Neuronal stem cell (in vitro differentiated cells): ENCODE measurements around the gene LAD1.

Experiments used
- DNase-seq: peaks from one replicate; pipeline ENCODE4 v3.0.0-alpha.2; 2013; ENCODE audit warnings: low spot score
- H2AFZ ChIP-seq: one replicate; pipeline ENCODE4 v1.6.1; 2013; ENCODE audit warnings: mild to moderate bottlenecking, low read length, inconsistent platforms
- H2AK5ac ChIP-seq: 2 replicates; pipeline ENCODE4 v1.6.1; 2013; ENCODE audit warnings: low read depth, mild to moderate bottlenecking, inconsistent platforms, low read length, moderate library complexity, mixed read lengths
- H2BK120ac ChIP-seq: 2 replicates; pipeline ENCODE4 v1.6.1; 2013; ENCODE audit warnings: low read depth, mild to moderate bottlenecking, inconsistent platforms, low read length, moderate library complexity, mixed read lengths
- H2BK12ac ChIP-seq: one replicate; pipeline ENCODE4 v1.6.1; 2013; ENCODE audit warnings: low read length, inconsistent platforms
- H2BK15ac ChIP-seq: 2 replicates; pipeline ENCODE4 v1.6.1; 2013; ENCODE audit warnings: mild to moderate bottlenecking, low read length, inconsistent platforms, mixed read lengths
- H2BK5ac ChIP-seq: one replicate; pipeline ENCODE4 v1.6.1; 2013; ENCODE audit warnings: inconsistent platforms, mild to moderate bottlenecking, low read length, moderate library complexity
- H3K14ac ChIP-seq: one replicate; pipeline ENCODE4 v1.6.1; 2013; ENCODE audit warnings: low read length, inconsistent platforms
- H3K18ac ChIP-seq: 2 replicates; pipeline ENCODE4 v1.6.1; 2013; ENCODE audit warnings: low read length, inconsistent platforms
- H3K23ac ChIP-seq: 2 replicates; pipeline ENCODE4 v1.6.1; 2013; ENCODE audit warnings: low read depth, mild to moderate bottlenecking, mixed read lengths, low read length, inconsistent platforms; ENCODE audit not compliant: poor library complexity
- H3K27ac ChIP-seq: replicated peaks from 3 replicates; pipeline ENCODE4 v1.5.1; 2013; ENCODE audit warnings: low read length, inconsistent platforms
- H3K27me3 ChIP-seq, 3 experiments: 2 replicates each; pipeline ENCODE4 v1.6.1; 2013; ENCODE audit warnings: low read length in 3 of 3, mild to moderate bottlenecking in 2 of 3, inconsistent platforms in 1 of 3, low read depth in 1 of 3, mixed read lengths in 1 of 3, moderate library complexity in 1 of 3; ENCODE audit not compliant: control insufficient read depth in 3 of 3, insufficient read depth in 3 of 3
- H3K36me3 ChIP-seq, 2 donors: replicated peaks in 1 of 2; 2 replicates each; pipeline ENCODE4 v1.6.1; 2013; ENCODE audit warnings: low read length in 2 of 2; ENCODE audit not compliant: control insufficient read depth in 2 of 2, insufficient read depth in 2 of 2
- H3K4ac ChIP-seq: 2 replicates; pipeline ENCODE4 v1.6.1; 2013; ENCODE audit warnings: inconsistent platforms, mild to moderate bottlenecking, low read length, moderate library complexity
- H3K4me1 ChIP-seq, 2 donors: 1 replicate in 1 of 2; 2 replicates in 1 of 2; pipeline ENCODE4 v1.6.1; 2013; ENCODE audit warnings: low read length in 2 of 2, low read depth in 1 of 2; ENCODE audit not compliant: control insufficient read depth in 2 of 2, insufficient read depth in 1 of 2
- H3K4me2 ChIP-seq: one replicate; pipeline ENCODE4 v1.6.1; 2013; ENCODE audit warnings: mild to moderate bottlenecking, low read length, inconsistent platforms; ENCODE audit not compliant: insufficient read depth, poor library complexity, severe bottlenecking
- H3K4me3 ChIP-seq, 2 donors: 2 replicates each; pipeline ENCODE4 v1.5.1; 2013; ENCODE audit warnings: low read length in 2 of 2, mild to moderate bottlenecking in 2 of 2, inconsistent platforms in 1 of 2, moderate library complexity in 1 of 2
- H3K79me1 ChIP-seq: one replicate; pipeline ENCODE4 v1.6.1; 2013; ENCODE audit warnings: low read depth, mild to moderate bottlenecking, inconsistent platforms, low read length, moderate library complexity
- H3K9ac ChIP-seq: one replicate; pipeline ENCODE4 v1.6.1; 2013; ENCODE audit warnings: mild to moderate bottlenecking, low read depth, low read length, inconsistent platforms; ENCODE audit not compliant: poor library complexity
- H3K9me3 ChIP-seq, 2 donors: replicated peaks in 1 of 2; 2 replicates each; pipeline versions ENCODE3 to v1.6.1; 2013; ENCODE audit warnings: low read length in 2 of 2, mild to moderate bottlenecking in 2 of 2, inconsistent platforms in 1 of 2, low read depth in 1 of 2, mixed read lengths in 1 of 2, moderate library complexity in 1 of 2; ENCODE audit not compliant: control insufficient read depth in 2 of 2, insufficient read depth in 1 of 2
- H4K8ac ChIP-seq: one replicate; pipeline ENCODE4 v1.6.1; 2013; ENCODE audit warnings: low read depth, mild to moderate bottlenecking, inconsistent platforms, low read length, moderate library complexity
- H4K91ac ChIP-seq: one replicate; pipeline ENCODE4 v1.6.1; 2013; ENCODE audit warnings: low read length, low read depth, mild to moderate bottlenecking, inconsistent platforms; ENCODE audit not compliant: poor library complexity
- WGBS, 2 donors: extraction: QIAGEN DNeasy Blood & Tissue Kit; methylation state at CpG; one replicate each; pipeline ENCODE4 v1.1.7; 2013; ENCODE audit warnings: missing lambda C conversion rate in 2 of 2, mixed read lengths in 1 of 2; ENCODE audit not compliant: insufficient read length in 2 of 2, insufficient replicate concordance in 1 of 2; ENCODE audit errors: extremely low coverage in 2 of 2; 5-methylcytosine and 5-hydroxymethylcytosine counted together

The LAD1 gene

DNA sequence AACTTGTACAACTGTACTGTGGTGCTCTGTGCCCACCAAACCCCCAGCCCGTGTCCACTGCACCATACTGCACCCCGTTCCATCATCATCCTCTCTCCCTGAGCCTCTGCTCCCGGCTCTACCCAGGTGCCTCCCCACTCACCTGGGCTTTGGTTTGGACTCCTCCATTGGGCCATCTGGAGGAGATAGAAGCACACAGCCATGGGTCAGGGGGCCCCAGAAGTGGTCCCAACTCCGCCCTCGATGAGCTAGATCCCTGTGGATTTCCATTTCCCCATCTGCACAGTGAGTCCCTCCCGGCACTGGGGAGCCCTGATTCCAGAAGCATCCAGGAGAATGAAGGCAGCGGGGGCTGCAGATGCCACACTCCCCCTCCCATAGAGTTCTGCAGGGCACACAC, 32.4 kb downstream of the LAD1 start:
- Histone ChIP-seq H3K14ac (no peak overlapping the region), H3K79me1 (peaks cover 2% of the 10 kb centered on the region), H3K9ac (no peak overlapping the region), H3K27ac (no peak overlapping the region), H3K4ac (no peak overlapping the region), H3K4me3 (no peak overlapping the region), H2AK5ac (peak overlapping the region; percentile 73), H2BK5ac (no peak overlapping the region), H4K8ac (no peak overlapping the region), H3K9me3 (no peaks in the 10 kb centered on the region), H4K91ac (no peak overlapping the region), H2BK12ac (peak overlapping the region; percentile 85), H3K4me2 (no peak overlapping the region), H3K18ac (peak overlapping the region; percentile 16), H2BK120ac (no peak overlapping the region), H2BK15ac (no peak overlapping the region), H3K27me3 (peaks cover 0 to 43% (median 0%) of the 10 kb centered on the region in 3 experiments), H3K23ac (no peak overlapping the region), H3K36me3 (no peaks in the 10 kb centered on the region), H2AFZ (no peak overlapping the region), H3K4me1 (peaks cover 0 to 8% of the 10 kb centered on the region in 2 donors)
- no peak for DNase-seq
- no CpG with 5 or more reads among the region's 7 CpGs for WGBS, 2 donors

DNA sequence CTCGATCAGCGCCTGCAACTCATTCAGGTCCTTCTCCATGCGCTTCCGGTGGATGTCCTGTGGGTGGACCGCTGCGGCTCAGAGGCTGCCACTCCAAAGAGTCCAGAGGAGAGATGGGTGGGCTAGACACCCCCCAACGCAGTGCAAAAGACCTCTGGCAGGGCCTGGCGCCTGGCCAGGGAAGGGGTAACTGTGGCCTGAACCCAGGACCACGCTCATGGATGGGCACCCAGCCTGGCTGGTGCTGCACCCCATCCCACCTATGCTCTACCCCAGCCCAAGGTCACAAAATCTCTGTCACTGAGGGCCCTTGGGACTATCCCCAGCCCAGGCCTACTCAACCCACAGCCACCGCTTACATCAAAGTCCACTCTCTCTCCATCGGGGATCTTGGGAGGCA, 33.9 kb downstream of the LAD1 start:
- Histone ChIP-seq H3K18ac (peak overlapping the region; percentile 61), H3K27ac (no peak overlapping the region), H3K4me1 (peaks cover 0 to 6% of the 10 kb centered on the region in 2 donors), H3K14ac (no peak overlapping the region), H2BK120ac (peak overlapping the region; percentile 12), H3K9me3 (no peaks in the 10 kb centered on the region), H3K79me1 (peaks cover 4% of the 10 kb centered on the region), H3K36me3 (no peaks in the 10 kb centered on the region), H2BK12ac (no peak overlapping the region), H4K8ac (no peak overlapping the region), H3K4ac (no peak overlapping the region), H3K4me3 (no peak overlapping the region), H2AK5ac (peak overlapping the region; percentile 89), H2BK5ac (no peak overlapping the region), H2AFZ (no peak overlapping the region), H4K91ac (peak overlapping the region; percentile 46), H3K4me2 (no peak overlapping the region), H2BK15ac (no peak overlapping the region), H3K9ac (no peak overlapping the region), H3K27me3 (peaks cover 0 to 31% (median 0%) of the 10 kb centered on the region in 3 experiments), H3K23ac (peak overlapping the region; percentile 39)
- no peak for DNase-seq
- WGBS, 2 donors, result no CpG with 5 or more reads among the region's 11 CpGs

DNA sequence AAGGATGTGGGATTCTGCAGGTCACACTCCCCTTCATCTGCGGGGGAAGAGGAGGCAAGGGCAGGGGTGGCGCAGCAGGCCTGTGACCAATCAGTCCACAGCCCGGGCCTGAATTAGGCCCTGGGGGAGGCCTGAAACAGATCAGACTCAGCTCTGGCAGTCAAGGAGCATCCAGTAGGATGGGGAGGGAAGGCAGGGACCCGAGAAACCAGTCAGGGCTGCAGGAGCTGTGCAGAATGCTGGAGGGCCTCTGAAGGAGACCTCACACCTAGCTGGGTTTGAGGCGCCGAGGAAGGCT, 34.4 kb downstream of the LAD1 start:
- Histone ChIP-seq H2BK120ac (peak overlapping the region; percentile 12), H3K14ac (peak overlapping the region; percentile 85), H3K9me3 (no peaks in the 10 kb centered on the region), H3K27ac (no peak overlapping the region), H3K23ac (peak overlapping the region; percentile 39), H3K36me3 (no peaks in the 10 kb centered on the region), H3K79me1 (peaks cover 4% of the 10 kb centered on the region), H2BK12ac (no peak overlapping the region), H3K9ac (peak overlapping the region; percentile 26), H3K4me1 (peaks cover 0 to 6% of the 10 kb centered on the region in 2 donors), H2BK5ac (no peak overlapping the region), H3K18ac (peak overlapping the region; percentile 42), H4K8ac (no peak overlapping the region), H3K27me3 (peaks cover 0 to 27% (median 0%) of the 10 kb centered on the region in 3 experiments), H2AFZ (no peak overlapping the region), H3K4me3 (no peak overlapping the region), H2BK15ac (peak overlapping the region; percentile 14), H3K4ac (no peak overlapping the region), H3K4me2 (no peak overlapping the region), H4K91ac (no peak overlapping the region), H2AK5ac (peak overlapping the region; percentile 89)
- WGBS, 2 donors, result no CpG with 5 or more reads among the region's 6 CpGs
- no peak for DNase-seq

DNA sequence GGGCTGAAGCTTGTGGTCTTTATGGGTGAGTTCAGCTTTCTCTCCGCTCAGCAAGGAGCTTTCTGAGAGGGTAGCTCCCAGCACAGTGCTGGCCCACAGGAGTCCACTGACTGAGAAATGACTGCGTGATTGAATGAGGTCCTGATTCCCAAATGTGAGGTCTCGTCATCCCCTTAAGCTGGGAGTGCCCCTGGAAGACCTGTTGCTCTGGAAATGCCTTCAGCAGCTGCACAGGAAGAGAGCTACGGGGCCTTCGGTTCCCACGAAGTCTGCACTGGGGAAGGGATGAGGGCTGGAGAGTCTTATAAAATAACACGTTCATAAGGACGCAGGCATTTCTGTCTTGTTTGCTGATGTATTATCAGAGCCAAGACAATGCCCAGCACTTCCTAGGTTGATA, 35.7 kb downstream of the LAD1 start:
- Histone ChIP-seq H3K27me3 (peaks cover 0 to 24% (median 0%) of the 10 kb centered on the region in 3 experiments), H3K18ac (no peak overlapping the region), H2BK5ac (no peak overlapping the region), H3K14ac (no peak overlapping the region), H2AFZ (no peak overlapping the region), H4K8ac (no peak overlapping the region), H2BK12ac (no peak overlapping the region), H3K36me3 (no peaks in the 10 kb centered on the region), H3K23ac (no peak overlapping the region), H2BK15ac (no peak overlapping the region), H3K4ac (no peak overlapping the region), H3K4me3 (no peak overlapping the region), H3K4me1 (peaks cover 0 to 15% of the 10 kb centered on the region in 2 donors), H4K91ac (no peak overlapping the region), H3K4me2 (no peak overlapping the region), H2BK120ac (no peak overlapping the region), H3K9me3 (no peaks in the 10 kb centered on the region), H2AK5ac (no peak overlapping the region), H3K9ac (no peak overlapping the region), H3K27ac (no peak overlapping the region), H3K79me1 (peaks cover 4% of the 10 kb centered on the region)
- DNase-seq, result no peak
- no CpG with 5 or more reads among the region's 8 CpGs for WGBS, 2 donors
